ENCODE data around the gene TMPRSS7. TPM values are rescaled to one million over a fixed set of nuclear protein-coding genes. Genes with fewer than 3 reads are reported as not detected.

Gene TMPRSS7
- total RNA-seq, 2 donors from 2014 or later = not detected

DNA sequence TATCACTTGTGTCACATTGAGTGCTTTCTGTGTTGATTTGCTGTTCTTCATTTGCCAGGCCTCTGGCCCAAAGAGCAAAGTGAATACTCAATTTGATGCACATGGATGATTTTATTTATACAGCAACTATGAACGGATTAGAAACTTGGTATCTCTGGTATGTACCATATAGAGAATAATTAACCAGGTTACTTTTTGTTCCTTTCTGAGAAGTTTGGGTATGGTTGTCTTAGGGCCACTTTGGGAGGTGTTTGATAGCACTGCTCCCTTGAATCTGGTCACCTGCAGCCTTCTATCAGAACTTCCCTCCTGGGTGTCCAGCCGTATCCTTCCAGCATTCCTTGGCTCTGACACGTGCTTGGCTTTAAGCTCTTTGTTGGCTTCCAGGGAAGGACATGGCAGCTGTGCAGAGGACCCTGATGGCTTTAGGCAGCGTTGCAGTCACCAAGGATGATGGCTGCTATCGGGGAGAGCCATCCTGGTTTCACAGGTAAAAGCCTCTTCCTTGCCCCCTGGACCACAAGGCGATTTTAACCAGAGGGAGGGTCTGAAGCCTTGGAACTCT, 23.1 kb upstream of the TMPRSS7 start:
- intact Hi-C loops (cut with DNase I) = no loop called here
- DNase-seq (no peak), ATAC-seq (no peak)
- TF ChIP-seq, protein P1, sequence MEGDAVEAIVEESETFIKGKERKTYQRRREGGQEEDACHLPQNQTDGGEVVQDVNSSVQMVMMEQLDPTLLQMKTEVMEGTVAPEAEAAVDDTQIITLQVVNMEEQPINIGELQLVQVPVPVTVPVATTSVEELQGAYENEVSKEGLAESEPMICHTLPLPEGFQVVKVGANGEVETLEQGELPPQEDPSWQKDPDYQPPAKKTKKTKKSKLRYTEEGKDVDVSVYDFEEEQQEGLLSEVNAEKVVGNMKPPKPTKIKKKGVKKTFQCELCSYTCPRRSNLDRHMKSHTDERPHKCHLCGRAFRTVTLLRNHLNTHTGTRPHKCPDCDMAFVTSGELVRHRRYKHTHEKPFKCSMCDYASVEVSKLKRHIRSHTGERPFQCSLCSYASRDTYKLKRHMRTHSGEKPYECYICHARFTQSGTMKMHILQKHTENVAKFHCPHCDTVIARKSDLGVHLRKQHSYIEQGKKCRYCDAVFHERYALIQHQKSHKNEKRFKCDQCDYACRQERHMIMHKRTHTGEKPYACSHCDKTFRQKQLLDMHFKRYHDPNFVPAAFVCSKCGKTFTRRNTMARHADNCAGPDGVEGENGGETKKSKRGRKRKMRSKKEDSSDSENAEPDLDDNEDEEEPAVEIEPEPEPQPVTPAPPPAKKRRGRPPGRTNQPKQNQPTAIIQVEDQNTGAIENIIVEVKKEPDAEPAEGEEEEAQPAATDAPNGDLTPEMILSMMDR (IDR thresholded peaks at IDR 0.05) = no peak
- TF ChIP-seq POLR2A (IDR thresholded peaks at IDR 0.05) = no peak
- H3K4me1 ChIP-seq = peaks cover 7% of the 10 kb centered on the region
- WGBS, 2 donors = 65 to 75% methylated on average over 6 of the region's 6 CpGs
- H3K9me3 ChIP-seq = no peaks in the 10 kb centered on the region
- H3K4me3 ChIP-seq = no peak overlapping the region
- H3K36me3 ChIP-seq (replicated peaks in 1 of 2; ENCODE audit: insufficient read depth in 1 of 2, low read depth in 2 of 2) = no peaks in the 10 kb centered on the region
- H3K27me3 ChIP-seq = no peaks in the 10 kb centered on the region
- H3K27ac ChIP-seq = no peak overlapping the region

DNA sequence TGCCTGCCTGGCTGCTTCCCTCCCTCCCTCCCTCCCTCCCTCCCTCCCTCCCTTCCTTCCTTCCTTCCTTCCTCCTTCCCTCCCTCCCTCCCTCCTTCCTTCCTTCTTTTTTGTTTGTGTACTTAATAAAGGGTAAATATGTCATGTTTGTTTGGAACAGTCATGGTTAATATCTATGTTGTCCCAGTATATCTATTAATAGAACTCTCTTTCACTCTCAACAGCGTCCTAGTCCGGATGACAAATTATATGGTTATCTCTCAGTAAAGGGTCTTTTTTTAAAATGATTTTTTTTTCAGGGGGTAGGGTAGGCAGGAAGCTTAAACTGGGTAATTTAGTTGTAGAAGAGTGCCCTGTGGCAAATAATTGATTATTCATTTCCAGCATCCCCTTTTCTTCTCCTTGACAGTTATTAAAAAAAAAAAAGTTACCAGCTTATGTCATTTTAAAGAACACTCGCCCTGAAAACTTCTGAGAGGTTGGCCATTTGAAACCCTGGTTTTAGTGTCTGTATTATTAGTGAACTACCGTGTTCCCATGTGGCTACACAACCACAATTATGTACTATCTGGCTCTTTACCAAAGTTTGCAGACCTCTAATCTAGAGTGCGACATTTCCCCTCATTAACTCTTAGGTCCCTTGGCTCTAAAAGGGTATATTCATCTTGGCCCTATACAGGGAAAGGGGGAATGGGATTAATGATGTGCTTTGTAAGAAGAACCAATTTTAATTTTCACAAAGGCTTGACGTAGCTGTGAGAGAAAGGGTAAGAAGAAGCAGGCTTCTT, 22.1 kb upstream of the TMPRSS7 start:
- Histone ChIP-seq H3K36me3 (replicated peaks in 1 of 2; ENCODE audit: insufficient read depth in 1 of 2, low read depth in 2 of 2) (no peaks in the 10 kb centered on the region), H3K27me3 (no peaks in the 10 kb centered on the region), H3K4me3 (no peak overlapping the region), H3K27ac (no peak overlapping the region), H3K4me1 (peaks cover 7% of the 10 kb centered on the region), H3K9me3 (no peaks in the 10 kb centered on the region)
- TF ChIP-seq, protein P1 (IDR thresholded peaks at IDR 0.05) = no peak
- no peak for TF ChIP-seq POLR2A (IDR thresholded peaks at IDR 0.05)
- no peak for DNase-seq
- 44 to 59% methylated on average over 6 of the region's 6 CpGs for WGBS, 2 donors
- intact Hi-C loops (cut with DNase I) = no loop called here
- ATAC-seq = no peak

DNA sequence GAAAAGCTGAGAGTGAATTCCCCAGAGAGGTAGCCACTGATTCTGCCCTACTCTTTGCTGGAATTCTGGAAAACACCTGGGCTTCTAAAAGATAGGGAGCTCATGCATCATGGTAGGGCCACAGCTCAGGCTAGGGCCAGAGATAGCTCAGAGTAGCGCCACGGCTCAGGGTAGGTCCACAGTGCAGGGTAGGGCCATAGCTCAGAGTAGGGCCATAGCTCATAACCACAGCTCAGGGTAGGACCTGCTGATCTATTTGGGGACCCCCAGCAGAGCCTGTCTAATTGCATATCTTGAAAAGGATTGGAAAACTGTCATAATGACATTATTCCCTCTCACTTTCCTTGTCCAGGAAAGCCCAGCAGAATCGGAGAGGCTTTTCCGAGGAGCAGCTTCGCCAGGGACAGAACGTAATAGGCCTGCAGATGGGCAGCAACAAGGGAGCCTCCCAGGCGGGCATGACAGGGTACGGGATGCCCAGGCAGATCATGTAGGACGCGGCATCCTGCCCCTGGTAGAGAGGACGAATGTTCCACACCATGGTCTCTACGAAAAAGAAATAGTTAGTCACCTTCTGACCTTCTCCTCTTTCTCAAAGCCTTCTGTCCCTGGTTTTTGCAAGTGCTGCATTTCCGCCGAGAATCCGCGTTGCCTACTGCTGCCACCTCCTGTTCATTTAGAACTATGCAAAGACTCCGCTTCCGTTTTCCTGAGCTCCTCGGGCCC, 21.3 kb upstream of the TMPRSS7 start:
- no peak overlapping the region for H3K27ac ChIP-seq
- DNase-seq (peak; percentile 63 to 69 (median 65)), ATAC-seq (peak; percentile 86)
- no peaks in the 10 kb centered on the region for H3K27me3 ChIP-seq
- no peak overlapping the region for H3K4me3 ChIP-seq
- no peaks in the 10 kb centered on the region for H3K9me3 ChIP-seq
- intact Hi-C loops (cut with DNase I) = no loop called here
- H3K36me3 ChIP-seq (replicated peaks in 1 of 2; ENCODE audit: insufficient read depth in 1 of 2, low read depth in 2 of 2) = no peaks in the 10 kb centered on the region
- 10 to 32% methylated on average over 15 to 19 of the region's 19 CpGs for WGBS, 2 donors
- peaks cover 7% of the 10 kb centered on the region for H3K4me1 ChIP-seq
- TF ChIP-seq, protein P1 (IDR thresholded peaks at IDR 0.05) = peak; percentile 29 to 82 (median 75)
- no peak for TF ChIP-seq POLR2A (IDR thresholded peaks at IDR 0.05)

DNA sequence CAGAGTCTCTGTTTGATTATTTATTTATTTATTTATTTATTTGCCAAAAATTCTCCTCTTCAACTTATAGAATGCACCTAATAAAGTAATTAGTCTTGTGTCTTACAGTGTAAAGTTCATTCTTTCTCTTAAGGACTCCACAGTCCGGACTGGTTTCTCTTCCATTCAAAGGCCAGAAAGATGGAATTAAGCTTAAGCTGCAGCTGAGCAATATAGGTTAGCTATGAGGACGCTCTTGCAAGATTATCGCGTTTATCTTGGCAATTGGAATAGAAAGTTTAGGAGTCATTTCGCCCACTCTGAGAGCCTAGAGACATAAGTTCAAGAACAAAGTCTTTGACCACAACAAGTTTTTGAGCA, 20.8 kb upstream of the TMPRSS7 start:
- DNase-seq (no peak), ATAC-seq (peak; percentile 43)
- Histone ChIP-seq H3K4me1 (peaks cover 7% of the 10 kb centered on the region), H3K36me3 (replicated peaks in 1 of 2; ENCODE audit: insufficient read depth in 1 of 2, low read depth in 2 of 2) (no peaks in the 10 kb centered on the region), H3K27me3 (no peaks in the 10 kb centered on the region), H3K9me3 (no peaks in the 10 kb centered on the region), H3K4me3 (no peak overlapping the region), H3K27ac (no peak overlapping the region)
- 28 to 37% methylated on average over 5 of the region's 5 CpGs for WGBS, 2 donors
- intact Hi-C loops (cut with DNase I) = no loop called here
- TF ChIP-seq POLR2A (IDR thresholded peaks at IDR 0.05) = no peak
- TF ChIP-seq, protein P1 (IDR thresholded peaks at IDR 0.05) = peak in 1 of 7 experiments; percentile 2

Measured in body of pancreas (tissue), 4 donors.